ENCODE results near the gene GLI2. TPM values are rescaled to one million over a fixed set of nuclear protein-coding genes. Genes with fewer than 3 reads are reported as not detected.
A peak's percentile ranks its signal among the peaks of the same experiment; 100 is the strongest.

Gene GLI2
- total RNA-seq, 2 donors from 2014 or later = 17.0 to 24.2 TPM

DNA sequence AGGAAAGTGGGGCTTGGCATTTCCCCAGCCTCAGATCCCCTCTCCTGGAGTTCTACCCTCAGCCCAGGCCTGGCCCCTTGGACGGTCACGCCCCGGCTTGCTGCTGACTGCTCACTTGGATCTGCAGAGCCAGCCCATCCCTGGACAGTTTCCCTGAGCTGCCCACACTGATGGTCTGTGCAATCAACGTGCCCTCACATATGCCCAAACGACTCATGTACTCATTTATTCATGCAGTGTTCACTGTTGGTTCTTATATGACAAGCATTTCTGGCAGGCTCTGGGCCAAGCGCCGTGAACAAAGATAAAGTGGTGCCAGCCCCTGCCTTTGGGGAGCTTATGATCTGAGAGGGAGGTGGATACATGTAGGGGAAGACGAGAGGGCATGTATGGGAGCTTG, 20.3 kb upstream of the GLI2 start:
- Histone ChIP-seq H3K9me3 (ENCODE audit: control insufficient read depth, low read length) (no peaks in the 10 kb centered on the region), H3K36me3 (ENCODE audit: control insufficient read depth, insufficient read depth, low read length) (no peaks in the 10 kb centered on the region), H3K9ac (ENCODE audit: extremely low read depth, low read length, poor library complexity, severe bottlenecking) (no peak overlapping the region), H3K4me3 (ENCODE audit: low read length) (no peak overlapping the region), H3K27me3 (ENCODE audit: control insufficient read depth, insufficient read depth, low read length, poor library complexity, severe bottlenecking) (no peaks in the 10 kb centered on the region), H3K27ac (ENCODE audit: low read depth, low read length) (no peak overlapping the region), H3K4me1 (ENCODE audit: control insufficient read depth, insufficient read depth, low read length) (no peaks in the 10 kb centered on the region)
- TF ChIP-seq, protein P1, sequence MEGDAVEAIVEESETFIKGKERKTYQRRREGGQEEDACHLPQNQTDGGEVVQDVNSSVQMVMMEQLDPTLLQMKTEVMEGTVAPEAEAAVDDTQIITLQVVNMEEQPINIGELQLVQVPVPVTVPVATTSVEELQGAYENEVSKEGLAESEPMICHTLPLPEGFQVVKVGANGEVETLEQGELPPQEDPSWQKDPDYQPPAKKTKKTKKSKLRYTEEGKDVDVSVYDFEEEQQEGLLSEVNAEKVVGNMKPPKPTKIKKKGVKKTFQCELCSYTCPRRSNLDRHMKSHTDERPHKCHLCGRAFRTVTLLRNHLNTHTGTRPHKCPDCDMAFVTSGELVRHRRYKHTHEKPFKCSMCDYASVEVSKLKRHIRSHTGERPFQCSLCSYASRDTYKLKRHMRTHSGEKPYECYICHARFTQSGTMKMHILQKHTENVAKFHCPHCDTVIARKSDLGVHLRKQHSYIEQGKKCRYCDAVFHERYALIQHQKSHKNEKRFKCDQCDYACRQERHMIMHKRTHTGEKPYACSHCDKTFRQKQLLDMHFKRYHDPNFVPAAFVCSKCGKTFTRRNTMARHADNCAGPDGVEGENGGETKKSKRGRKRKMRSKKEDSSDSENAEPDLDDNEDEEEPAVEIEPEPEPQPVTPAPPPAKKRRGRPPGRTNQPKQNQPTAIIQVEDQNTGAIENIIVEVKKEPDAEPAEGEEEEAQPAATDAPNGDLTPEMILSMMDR (conservative IDR thresholded peaks at IDR 0.05) = no peak
- Mint-ChIP-seq H3K4me1 (peaks cover 9% of the 10 kb centered on the region), H3K4me3 (no peak overlapping the region), H3K9me3 (no peaks in the 10 kb centered on the region), H3K36me3 (ENCODE audit: low read depth) (no peaks in the 10 kb centered on the region), H3K27me3 (ENCODE audit: insufficient read depth) (peaks cover 34% of the 10 kb centered on the region), H3K27ac (no peak overlapping the region)
- WGBS, 2 experiments (ENCODE audit: insufficient coverage in 1 of 2, insufficient read length in 1 of 2) = 83 to 92% methylated on average over 4 to 8 of the region's 8 CpGs
- DNase-seq = no peak

DNA sequence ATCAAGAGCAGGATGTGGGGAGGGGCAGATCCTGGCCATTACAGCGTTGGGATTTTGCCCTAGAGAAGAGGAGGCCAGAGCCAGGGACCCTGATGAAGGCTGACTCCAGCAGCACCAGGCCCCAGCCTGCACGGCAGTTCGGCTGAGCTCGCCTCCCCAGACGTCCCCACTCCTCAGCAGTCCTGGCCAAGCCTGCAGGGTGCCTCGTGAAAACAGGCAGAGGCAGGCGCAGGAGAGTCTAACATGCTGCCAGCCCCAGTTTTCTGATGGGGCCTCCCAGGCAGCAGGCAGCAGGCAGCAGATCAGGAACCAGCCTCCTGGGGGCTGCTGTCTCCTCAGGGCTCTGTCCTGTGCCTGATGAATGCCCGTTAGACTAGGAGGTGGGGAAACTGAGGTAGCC, 19.7 kb upstream of the GLI2 start:
- Mint-ChIP-seq H3K36me3 (ENCODE audit: low read depth) (no peaks in the 10 kb centered on the region), H3K9me3 (no peaks in the 10 kb centered on the region), H3K4me1 (peaks cover 8% of the 10 kb centered on the region), H3K4me3 (no peak overlapping the region), H3K27me3 (ENCODE audit: insufficient read depth) (peaks cover 31% of the 10 kb centered on the region), H3K27ac (no peak overlapping the region)
- Histone ChIP-seq H3K27me3 (ENCODE audit: control insufficient read depth, insufficient read depth, low read length, poor library complexity, severe bottlenecking) (no peaks in the 10 kb centered on the region), H3K9me3 (ENCODE audit: control insufficient read depth, low read length) (no peaks in the 10 kb centered on the region), H3K36me3 (ENCODE audit: control insufficient read depth, insufficient read depth, low read length) (no peaks in the 10 kb centered on the region), H3K4me3 (ENCODE audit: low read length) (no peak overlapping the region), H3K9ac (ENCODE audit: extremely low read depth, low read length, poor library complexity, severe bottlenecking) (no peak overlapping the region), H3K27ac (ENCODE audit: low read depth, low read length) (no peak overlapping the region), H3K4me1 (ENCODE audit: control insufficient read depth, insufficient read depth, low read length) (no peaks in the 10 kb centered on the region)
- TF ChIP-seq, protein P1 (conservative IDR thresholded peaks at IDR 0.05) = no peak
- 79 to 93% methylated on average over 4 to 8 of the region's 8 CpGs for WGBS, 2 experiments (ENCODE audit: insufficient coverage in 1 of 2, insufficient read length in 1 of 2)
- peak; percentile 48 for DNase-seq

DNA sequence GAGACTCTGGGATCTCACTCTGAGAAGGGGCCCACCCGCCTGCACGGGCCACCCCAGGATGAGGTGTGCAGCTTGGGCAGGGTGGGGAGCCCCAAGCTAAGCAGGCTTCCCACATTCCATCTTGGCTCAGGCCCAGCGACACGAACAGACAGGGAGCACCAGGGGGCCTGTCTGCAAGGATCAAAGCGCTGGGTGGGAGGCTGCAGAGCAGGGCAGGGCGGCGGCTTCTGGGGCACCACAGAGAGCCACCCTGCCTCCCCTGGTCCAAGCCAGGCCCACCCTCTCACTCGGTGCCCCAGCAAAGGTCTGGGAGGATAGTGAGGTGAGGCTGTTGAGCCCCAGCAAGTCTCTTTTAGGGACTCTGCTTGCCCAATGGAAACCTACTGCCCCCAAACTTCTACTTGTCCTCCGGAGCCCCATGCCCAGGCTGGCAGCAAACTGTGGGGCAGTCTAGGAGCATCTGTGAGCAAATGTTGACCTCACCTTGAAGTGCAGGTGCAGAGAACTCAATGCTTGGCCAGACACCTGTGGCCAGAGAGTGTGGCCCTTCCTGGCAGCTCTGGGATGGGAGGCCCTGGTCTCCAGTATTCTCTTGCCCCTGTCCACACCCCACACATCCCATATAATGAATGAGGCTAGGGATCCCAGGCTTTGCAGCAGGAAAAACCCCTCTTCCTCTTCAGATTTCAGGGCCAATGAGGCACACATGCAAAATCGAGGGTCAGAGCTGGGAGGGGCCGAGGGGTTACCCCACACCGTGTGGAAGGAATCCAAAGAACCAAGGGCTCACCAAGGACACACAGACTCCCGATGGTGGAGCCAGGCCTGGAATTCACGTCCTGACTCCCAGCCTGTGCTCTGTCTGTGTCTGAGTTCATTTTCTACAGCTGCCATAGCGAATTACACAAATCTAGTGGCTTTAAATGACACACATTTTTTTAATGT, 18.8 kb upstream of the GLI2 start:
- 80 to 86% methylated on average over 13 to 15 of the region's 15 CpGs for WGBS, 2 experiments (ENCODE audit: insufficient coverage in 1 of 2, insufficient read length in 1 of 2)
- Histone ChIP-seq H3K36me3 (ENCODE audit: control insufficient read depth, insufficient read depth, low read length) (no peaks in the 10 kb centered on the region), H3K4me3 (ENCODE audit: low read length) (no peak overlapping the region), H3K9ac (ENCODE audit: extremely low read depth, low read length, poor library complexity, severe bottlenecking) (no peak overlapping the region), H3K27ac (ENCODE audit: low read depth, low read length) (no peak overlapping the region), H3K9me3 (ENCODE audit: control insufficient read depth, low read length) (no peaks in the 10 kb centered on the region), H3K27me3 (ENCODE audit: control insufficient read depth, insufficient read depth, low read length, poor library complexity, severe bottlenecking) (no peaks in the 10 kb centered on the region), H3K4me1 (ENCODE audit: control insufficient read depth, insufficient read depth, low read length) (no peaks in the 10 kb centered on the region)
- H3K4me3 Mint-ChIP-seq = no peak overlapping the region
- H3K27me3 Mint-ChIP-seq (ENCODE audit: insufficient read depth) = peaks cover 22% of the 10 kb centered on the region
- peak overlapping the region; percentile 21 for H3K27ac Mint-ChIP-seq
- no peaks in the 10 kb centered on the region for H3K36me3 Mint-ChIP-seq (ENCODE audit: low read depth)
- TF ChIP-seq, protein P1 (conservative IDR thresholded peaks at IDR 0.05) = no peak
- DNase-seq = peak; percentile 49
- H3K9me3 Mint-ChIP-seq = no peaks in the 10 kb centered on the region
- peaks cover 9% of the 10 kb centered on the region for H3K4me1 Mint-ChIP-seq
